Vagina (tissue), 2 donors: ENCODE data around the gene VPS33B.
"Not testable (repeated sequence)": the region's sequence is repeated elsewhere in the genome, so short reads cannot be mapped to it uniquely, and the experiment has no call there.

ENCODE experiments used
- CTCF ChIP-seq, 3 experiments: fragments of 450-650 bp in 2 of 3; fragments of 200-600 bp in 1 of 3; sonication (generic) in 1 of 3; IDR thresholded peaks; one replicate each; pipeline ENCODE4 v1.5.1; 2017 to 2019; ENCODE audit warnings: antibody characterized with exemption in 3 of 3, mild to moderate bottlenecking in 2 of 3, moderate library complexity in 2 of 3
- POLR2AphosphoS5 ChIP-seq, 2 donors: sonication (generic); formaldehyde crosslinking; IDR thresholded peaks; one replicate each; pipeline ENCODE4 v1.9.0; 2017; ENCODE audit warnings: antibody characterized with exemption in 2 of 2, mild to moderate bottlenecking in 2 of 2, low read depth in 1 of 2; ENCODE audit not compliant: insufficient read depth in 1 of 2

- TF ChIP-seq CTCF (IDR thresholded peaks at IDR 0.05); POLR2AphosphoS5 (IDR thresholded peaks at IDR 0.05; ENCODE audit: insufficient read depth in 1 of 2, low read depth in 1 of 2): not testable (repeated sequence)
These were observed 23.7 kb upstream of the VPS33B start for GRCh38 chr15:91046056-91046455.
